Liver (tissue), 9 donors: ENCODE measurements around the gene CACNA2D1. TPM values are rescaled to one million over a fixed set of nuclear protein-coding genes. Genes with fewer than 3 reads are reported as not detected.

ENCODE experiments used
- DNase-seq: peaks from one replicate; pipeline ENCODE4 v3.0.0-alpha.2; 2017; ENCODE audit warnings: low spot score
- H3K27ac ChIP-seq, 2 donors: one replicate each; pipeline ENCODE4 v1.7.0; 2013; ENCODE audit warnings: inconsistent platforms in 2 of 2, low read length in 2 of 2, control low read depth in 1 of 2, low read depth in 1 of 2, mild to moderate bottlenecking in 1 of 2
- H3K27me3 ChIP-seq, 4 donors: one replicate each; pipeline versions ENCODE4 v1.6.1 to v1.7.0; 2013; ENCODE audit warnings: low read length in 3 of 4, inconsistent platforms in 1 of 4, mild to moderate bottlenecking in 1 of 4, moderate library complexity in 1 of 4; ENCODE audit not compliant: control insufficient read depth in 4 of 4, insufficient read depth in 4 of 4
- H3K36me3 ChIP-seq, 4 donors: one replicate each; pipeline versions ENCODE4 v1.6.1 to v1.7.0; 2013; ENCODE audit warnings: low read length in 3 of 4, mild to moderate bottlenecking in 3 of 4, low read depth in 1 of 4, moderate library complexity in 1 of 4; ENCODE audit not compliant: control insufficient read depth in 4 of 4, insufficient read depth in 3 of 4
- H3K4me1 ChIP-seq, 4 donors: one replicate each; pipeline versions ENCODE4 v1.6.1 to v1.7.0; 2013; ENCODE audit warnings: low read length in 3 of 4, mild to moderate bottlenecking in 3 of 4, moderate library complexity in 1 of 4; ENCODE audit not compliant: control insufficient read depth in 4 of 4, insufficient read depth in 4 of 4
- H3K4me3 ChIP-seq, 3 donors: one replicate each; pipeline versions ENCODE4 v1.6.1 to v1.7.0; 2013; ENCODE audit warnings: low read length in 3 of 3, control low read depth in 1 of 3, low read depth in 1 of 3, mild to moderate bottlenecking in 1 of 3
- H3K9ac ChIP-seq, 2 donors: one replicate each; pipeline ENCODE4 v1.7.0; 2013; ENCODE audit warnings: low read length in 2 of 2, mild to moderate bottlenecking in 2 of 2, moderate library complexity in 2 of 2, control low read depth in 1 of 2, low read depth in 1 of 2
- H3K9me3 ChIP-seq, 4 donors: one replicate each; pipeline versions ENCODE4 v1.6.1 to v1.7.0; 2013; ENCODE audit warnings: low read length in 3 of 4; ENCODE audit not compliant: control insufficient read depth in 4 of 4
- ATF3 ChIP-seq: IDR thresholded peaks from 2 replicates; pipeline ENCODE4 v1.6.1; 2016; ENCODE audit warnings: antibody characterized with exemption
- EGR1 ChIP-seq, 2 donors: IDR thresholded peaks; 2 replicates each; pipeline ENCODE4 v1.6.1; 2016 to 2018; ENCODE audit warnings: antibody characterized with exemption in 2 of 2, low read depth in 2 of 2
- FOXA1 ChIP-seq: IDR thresholded peaks from 2 replicates; pipeline ENCODE4 v1.6.1; 2016; ENCODE audit warnings: antibody characterized with exemption
- FOXA2 ChIP-seq: IDR thresholded peaks from 2 replicates; pipeline ENCODE4 v1.6.1; 2016; ENCODE audit warnings: antibody characterized with exemption
- GABPA ChIP-seq, 2 donors: IDR thresholded peaks in 1 of 2; conservative IDR thresholded peaks in 1 of 2; 2 replicates each; pipeline ENCODE4 v1.6.1; 2016; ENCODE audit warnings: antibody characterized with exemption in 2 of 2, mild to moderate bottlenecking in 1 of 2, moderate library complexity in 1 of 2
- HNF4A ChIP-seq, 2 donors: conservative IDR thresholded peaks; 2 replicates each; pipeline ENCODE4 v1.6.1; 2016; ENCODE audit warnings: antibody characterized with exemption in 2 of 2, mild to moderate bottlenecking in 2 of 2
- JUND ChIP-seq, 2 donors: IDR thresholded peaks; 2 replicates each; pipeline ENCODE4 v1.6.1; 2016; ENCODE audit warnings: antibody characterized with exemption in 2 of 2
- MAX ChIP-seq: IDR thresholded peaks from 2 replicates; pipeline ENCODE4 v1.6.1; 2016; ENCODE audit warnings: antibody characterized with exemption
- RAD21 ChIP-seq, 2 donors: IDR thresholded peaks; 2 replicates each; pipeline ENCODE4 v1.6.1; 2016; ENCODE audit warnings: antibody characterized with exemption in 2 of 2, mild to moderate bottlenecking in 2 of 2
- RXRA ChIP-seq, 2 donors: IDR thresholded peaks; 2 replicates each; pipeline ENCODE4 v1.6.1; 2017 to 2018; ENCODE audit warnings: antibody characterized with exemption in 2 of 2, mild to moderate bottlenecking in 1 of 2
- SP1 ChIP-seq: IDR thresholded peaks from 2 replicates; pipeline ENCODE4 v1.6.1; 2018; ENCODE audit warnings: antibody characterized with exemption, mild to moderate bottlenecking
- TAF1 ChIP-seq: conservative IDR thresholded peaks from 2 replicates; pipeline ENCODE4 v1.6.1; 2016; ENCODE audit warnings: antibody characterized with exemption, mild to moderate bottlenecking
- YY1 ChIP-seq: IDR thresholded peaks from 2 replicates; pipeline ENCODE4 v1.6.1; 2016; ENCODE audit warnings: antibody characterized with exemption, mild to moderate bottlenecking
- WGBS: extraction: QIAGEN DNeasy Blood & Tissue Kit; methylation state at CpG from one replicate; pipeline ENCODE4 v1.1.7; 2013; 5-methylcytosine and 5-hydroxymethylcytosine counted together
- polyA plus RNA-seq, 2 donors: library from polyadenylated mRNA; stranded (reverse) in 1 of 2; unstranded in 1 of 2; fragments of 200-250 nt in 1 of 2; fragments of >200 nt in 1 of 2; fragmentation: Nextera tagmentation in 1 of 2; extraction: Ambion mirVana in 1 of 2; gene quantifications; one replicate each; pipeline versions ENCODE4 v1.2.1 to v1.2.3, GENCODE V29; 2013 to 2015
- total RNA-seq, 2 donors: library from RNA; depleted of rRNA; stranded (reverse); fragments of >200 nt; gene quantifications; one replicate each; pipeline ENCODE4 v1.2.3, GENCODE V29; 2014
- TF ChIP-seq, protein P1 (sequence below): IDR thresholded peaks from 2 replicates; pipeline ENCODE4 v1.6.1; 2016; ENCODE audit warnings: antibody characterized with exemption, mild to moderate bottlenecking
- donor health status: healthy.
- donor health status: healthy.
- donor health status: healthy.
- donor health status: healthy.
- donor health status: healthy.

The CACNA2D1 gene
- total and polyA plus RNA-seq, 4 donors = 0.42 to 2.3 (median 0.94) TPM

GRCh38 chr7:82323806-82324205 lies 119.8 kb downstream of the CACNA2D1 start:
- Histone ChIP-seq H3K36me3 (no peaks in the 10 kb centered on the region), H3K9ac (no peak overlapping the region), H3K27me3 (no peaks in the 10 kb centered on the region), H3K4me1 (no peaks in the 10 kb centered on the region), H3K27ac (no peak overlapping the region), H3K9me3 (no peaks in the 10 kb centered on the region), H3K4me3 (no peak overlapping the region)
- DNase-seq = no peak
- no peak for TF ChIP-seq JUND (IDR thresholded peaks at IDR 0.05)
- no peak for TF ChIP-seq GABPA (IDR thresholded peaks at IDR 0.05 in 1 of 2, conservative IDR thresholded peaks at IDR 0.05 in 1 of 2)
- TF ChIP-seq SP1 = no peak
- TF ChIP-seq RXRA (IDR thresholded peaks at IDR 0.05) = no peak
- no peak for TF ChIP-seq MAX
- no peak for TF ChIP-seq FOXA1
- TF ChIP-seq ATF3 = no peak
- no peak for TF ChIP-seq YY1
- no peak for TF ChIP-seq TAF1
- no peak for TF ChIP-seq FOXA2
- WGBS = 89% methylated on average over 4 of the region's 4 CpGs

- Histone ChIP-seq H3K27me3 (peaks cover 0 to 4% (median 0%) of the 10 kb centered on the region in 4 donors), H3K4me3 (no peak overlapping the region), H3K27ac (no peak overlapping the region), H3K9ac (no peak overlapping the region), H3K36me3 (no peaks in the 10 kb centered on the region), H3K4me1 (no peaks in the 10 kb centered on the region), H3K9me3 (no peaks in the 10 kb centered on the region)
- no peak for TF ChIP-seq YY1
- TF ChIP-seq EGR1 (IDR thresholded peaks at IDR 0.05; ENCODE audit: low read depth in 2 of 2) = no peak
- DNase-seq = no peak
- WGBS = 75% methylated on average over 4 of the region's 4 CpGs
Observed at GRCh38 chr7:82319674-82320118, 123.9 kb downstream of the CACNA2D1 start.

- Histone ChIP-seq H3K9ac (no peak overlapping the region), H3K36me3 (no peaks in the 10 kb centered on the region), H3K9me3 (no peaks in the 10 kb centered on the region), H3K27me3 (peaks cover 0 to 5% (median 0%) of the 10 kb centered on the region in 4 donors), H3K27ac (no peak overlapping the region), H3K4me3 (no peak overlapping the region), H3K4me1 (no peaks in the 10 kb centered on the region)
- TF ChIP-seq TAF1 = no peak
- TF ChIP-seq RAD21 (IDR thresholded peaks at IDR 0.05) = no peak
- TF ChIP-seq, protein P1, sequence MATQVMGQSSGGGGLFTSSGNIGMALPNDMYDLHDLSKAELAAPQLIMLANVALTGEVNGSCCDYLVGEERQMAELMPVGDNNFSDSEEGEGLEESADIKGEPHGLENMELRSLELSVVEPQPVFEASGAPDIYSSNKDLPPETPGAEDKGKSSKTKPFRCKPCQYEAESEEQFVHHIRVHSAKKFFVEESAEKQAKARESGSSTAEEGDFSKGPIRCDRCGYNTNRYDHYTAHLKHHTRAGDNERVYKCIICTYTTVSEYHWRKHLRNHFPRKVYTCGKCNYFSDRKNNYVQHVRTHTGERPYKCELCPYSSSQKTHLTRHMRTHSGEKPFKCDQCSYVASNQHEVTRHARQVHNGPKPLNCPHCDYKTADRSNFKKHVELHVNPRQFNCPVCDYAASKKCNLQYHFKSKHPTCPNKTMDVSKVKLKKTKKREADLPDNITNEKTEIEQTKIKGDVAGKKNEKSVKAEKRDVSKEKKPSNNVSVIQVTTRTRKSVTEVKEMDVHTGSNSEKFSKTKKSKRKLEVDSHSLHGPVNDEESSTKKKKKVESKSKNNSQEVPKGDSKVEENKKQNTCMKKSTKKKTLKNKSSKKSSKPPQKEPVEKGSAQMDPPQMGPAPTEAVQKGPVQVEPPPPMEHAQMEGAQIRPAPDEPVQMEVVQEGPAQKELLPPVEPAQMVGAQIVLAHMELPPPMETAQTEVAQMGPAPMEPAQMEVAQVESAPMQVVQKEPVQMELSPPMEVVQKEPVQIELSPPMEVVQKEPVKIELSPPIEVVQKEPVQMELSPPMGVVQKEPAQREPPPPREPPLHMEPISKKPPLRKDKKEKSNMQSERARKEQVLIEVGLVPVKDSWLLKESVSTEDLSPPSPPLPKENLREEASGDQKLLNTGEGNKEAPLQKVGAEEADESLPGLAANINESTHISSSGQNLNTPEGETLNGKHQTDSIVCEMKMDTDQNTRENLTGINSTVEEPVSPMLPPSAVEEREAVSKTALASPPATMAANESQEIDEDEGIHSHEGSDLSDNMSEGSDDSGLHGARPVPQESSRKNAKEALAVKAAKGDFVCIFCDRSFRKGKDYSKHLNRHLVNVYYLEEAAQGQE = no peak
- TF ChIP-seq MAX = no peak
- TF ChIP-seq HNF4A (conservative IDR thresholded peaks at IDR 0.05) = no peak
- no peak for TF ChIP-seq RXRA (IDR thresholded peaks at IDR 0.05)
- no peak for TF ChIP-seq JUND (IDR thresholded peaks at IDR 0.05)
- no peak for TF ChIP-seq EGR1 (IDR thresholded peaks at IDR 0.05; ENCODE audit: low read depth in 2 of 2)
- DNase-seq = no peak
Observed at GRCh38 chr7:82318786-82319185, 124.8 kb downstream of the CACNA2D1 start.
